K562 (cell line): ENCODE data around the gene ENDOU. TPM values are rescaled to one million over a fixed set of nuclear protein-coding genes. Genes with fewer than 3 reads are reported as not detected.

Experiments
- ATAC-seq: fragments of 200-7000 bp; cut with Tn5 transposase; 3 replicates; pipeline ENCODE4 v1.9.1; 2020; ENCODE audit warnings: moderate library complexity
- BruUV-seq: library from RNA; stranded (reverse); fragments of 400-500 nt; replicated peaks from 2 replicates; lab custom pipeline; 2021; lab: Mats Ljungman, UMichigan
- CTCF ChIA-PET: fragments of 300-600 bp; formaldehyde crosslinking; extraction: SDS; loops from one replicate; lab custom pipeline; 2021; ENCODE audit warnings: low intra/inter-chr PET ratio; lab: Yijun Ruan, JAX
- POLR2A ChIA-PET: fragments of 300-600, 350-650 bp; sonication (Branson Sonifier 250); formaldehyde crosslinking; extraction: SDS; loops from one replicate; lab custom pipeline; 2021; ENCODE audit warnings: antibody characterized with exemption, inconsistent platforms; lab: Yijun Ruan, JAX
- DNase-seq, 4 experiments: peaks; one replicate each; pipeline versions ENCODE4 v3.0.0 to v3.0.0-alpha.2; 2011 to 2018; ENCODE audit warnings: low spot score in 3 of 4, mixed read lengths in 3 of 4; ENCODE audit errors: extremely low read depth in 1 of 4
- FAIRE-seq: peaks from 2 replicates; lab custom pipeline; 2011; peaks lifted over from hg19 to GRCh38; lab: Jason Lieb, UNC
- H2AFZ ChIP-seq: 2 replicates; pipeline ENCODE4 v1.6.0; 2011; ENCODE audit warnings: low read depth, low read length, control low read depth, inconsistent platforms
- H3K27ac ChIP-seq: fragments of 200-600 bp; 3 replicates; pipeline ENCODE4 v1.8.0; 2011; ENCODE audit warnings: low read depth, mild to moderate bottlenecking, control low read depth, inconsistent platforms, low read length, moderate library complexity, mixed read lengths; ENCODE audit errors: extremely low read depth
- H3K27me3 ChIP-seq, 2 experiments: fragments of 300-600 bp in 1 of 2; 2 replicates in 1 of 2; 3 replicates in 1 of 2; pipeline versions ENCODE4 v1.6.0 to v1.8.0; 2011; ENCODE audit warnings: inconsistent platforms in 2 of 2, low read length in 2 of 2, mild to moderate bottlenecking in 1 of 2, mixed read lengths in 1 of 2, moderate library complexity in 1 of 2; ENCODE audit not compliant: control insufficient read depth in 2 of 2, insufficient read depth in 2 of 2
- H3K36me3 ChIP-seq: fragments of 300-600 bp; 3 replicates; pipeline ENCODE4 v1.8.0; 2011; ENCODE audit warnings: mild to moderate bottlenecking, low read length, inconsistent platforms; ENCODE audit not compliant: control insufficient read depth, insufficient read depth
- H3K4me1 ChIP-seq, 2 experiments: fragments of 200-600 bp in 1 of 2; replicated peaks in 1 of 2; 2 replicates in 1 of 2; 3 replicates in 1 of 2; pipeline versions ENCODE4 v1.5.1 to v1.8.0; 2011; ENCODE audit warnings: inconsistent platforms in 2 of 2, low read length in 2 of 2, mild to moderate bottlenecking in 1 of 2, mixed read lengths in 1 of 2, moderate library complexity in 1 of 2; ENCODE audit not compliant: control insufficient read depth in 2 of 2, insufficient read depth in 2 of 2
- H3K4me2 ChIP-seq: 2 replicates; pipeline ENCODE4 v1.6.1; 2011; ENCODE audit warnings: low read length, control low read depth, inconsistent platforms, mixed read lengths; ENCODE audit not compliant: insufficient read depth
- H3K4me3 ChIP-seq: fragments of 200-600 bp; sonication (generic), shearing (Covaris generic); 2 replicates; pipeline ENCODE4 v1.5.1; 2016; ENCODE audit warnings: control low read depth, inconsistent platforms
- H3K79me2 ChIP-seq: fragments of 200-600 bp; 3 replicates; pipeline ENCODE4 v1.8.0; 2011; ENCODE audit warnings: low read length, inconsistent platforms; ENCODE audit not compliant: control insufficient read depth, insufficient read depth
- H3K9ac ChIP-seq, 2 experiments: 2 replicates each; pipeline versions ENCODE4 v1.6.0 to v1.6.1; 2011; ENCODE audit warnings: low read depth in 2 of 2, low read length in 2 of 2, control low read depth in 1 of 2, inconsistent platforms in 1 of 2, mild to moderate bottlenecking in 1 of 2, mixed read lengths in 1 of 2; ENCODE audit not compliant: insufficient read depth in 1 of 2
- H3K9me1 ChIP-seq: one replicate; pipeline ENCODE4 v1.6.0; 2011; ENCODE audit warnings: inconsistent platforms, mild to moderate bottlenecking, low read length, moderate library complexity; ENCODE audit not compliant: control insufficient read depth, insufficient read depth
- H3K9me3 ChIP-seq: replicated peaks from 2 replicates; pipeline ENCODE4 v1.5.1; 2011; ENCODE audit warnings: low read depth, low read length, inconsistent platforms; ENCODE audit not compliant: control insufficient read depth, insufficient read depth
- H4K20me1 ChIP-seq: replicated peaks from 2 replicates; pipeline ENCODE4 v1.6.1; 2011; ENCODE audit warnings: low read length, inconsistent platforms, mixed read lengths; ENCODE audit not compliant: control insufficient read depth, insufficient read depth
- BACH1 ChIP-seq: fragments of 200-800 bp; sonication (Bioruptor generic); IDR thresholded peaks from 2 replicates; pipeline ENCODE4 v1.6.1; 2016; ENCODE audit warnings: missing genetic modification characterization, missing compliant biosample characterization
- CCNT2 ChIP-seq: IDR thresholded peaks from 2 replicates; pipeline ENCODE4 v1.6.1; 2011; ENCODE audit warnings: borderline replicate concordance, low read depth, mild to moderate bottlenecking, moderate library complexity, mixed read lengths, low read length; ENCODE audit not compliant: insufficient read length; ENCODE audit errors: extremely low read depth
- CEBPB ChIP-seq: fragments of 450-650 bp; IDR thresholded peaks from 2 replicates; pipeline ENCODE4 v1.6.1; 2016; ENCODE audit warnings: missing genetic modification characterization, missing compliant biosample characterization
- CEBPG ChIP-seq, 3 experiments: fragments of 200-800 bp in 1 of 3; sonication (Bioruptor generic) in 1 of 3; sonication (generic) in 1 of 3; formaldehyde crosslinking in 1 of 3; IDR thresholded peaks in 2 of 3; conservative IDR thresholded peaks in 1 of 3; 2 replicates each; pipeline versions ENCODE4 v1.6.1 to v1.8.0; 2016 to 2022; ENCODE audit warnings: missing compliant biosample characterization in 2 of 3, missing genetic modification characterization in 2 of 3, mild to moderate bottlenecking in 1 of 3, missing genetic modification reagents in 1 of 3
- IRF9 ChIP-seq: fragments of 450-650 bp; IDR thresholded peaks from 2 replicates; pipeline ENCODE4 v1.6.1; 2016; ENCODE audit warnings: missing biosample characterization, missing genetic modification characterization
- SFPQ ChIP-seq: fragments of 200-400 bp; formaldehyde crosslinking; IDR thresholded peaks from 2 replicates; pipeline ENCODE4 v1.6.1; 2017; ENCODE audit warnings: mild to moderate bottlenecking, low read depth, low read length, moderate library complexity
- SMAD1 ChIP-seq: fragments of 150-350 bp; IDR thresholded peaks from 2 replicates; pipeline ENCODE4 v1.6.1; 2014; ENCODE audit warnings: low read length, low read depth; ENCODE audit not compliant: partially characterized antibody
- SMAD4 ChIP-seq: fragments of 250-450 bp; sonication (Bioruptor Pico); conservative IDR thresholded peaks from 2 replicates; pipeline ENCODE4 v1.8.0; 2021; ENCODE audit warnings: inconsistent platforms, mild to moderate bottlenecking, moderate library complexity
- TOE1 ChIP-seq, 2 experiments: fragments of 450-650 bp in 1 of 2; sonication (generic) in 1 of 2; formaldehyde crosslinking in 1 of 2; IDR thresholded peaks; 2 replicates each; pipeline versions ENCODE4 v1.7.1 to v1.8.0; 2016 to 2022; ENCODE audit warnings: borderline replicate concordance in 2 of 2, mild to moderate bottlenecking in 2 of 2, antibody characterized with exemption in 1 of 2, inconsistent platforms in 1 of 2, low read depth in 1 of 2, missing genetic modification reagents in 1 of 2, moderate library complexity in 1 of 2
- TRIM24 ChIP-seq, 2 experiments: fragments of 450-650 bp; IDR thresholded peaks; 2 replicates each; pipeline ENCODE4 v1.6.1; 2016
- ZNF232 ChIP-seq: sonication (generic); formaldehyde crosslinking; IDR thresholded peaks from 2 replicates; pipeline ENCODE4 v1.8.0; 2022; ENCODE audit warnings: mild to moderate bottlenecking, missing genetic modification reagents
- WGBS: fragments of 100-300 bp; shearing (Covaris generic); methylation state at CpG from one replicate; pipeline ENCODE4 v1.1.6; 2016; ENCODE audit warnings: low coverage, mixed read lengths; ENCODE audit not compliant: insufficient coverage; ENCODE audit errors: missing lambda C conversion rate; 5-methylcytosine and 5-hydroxymethylcytosine counted together
- in situ Hi-C: fragments of 300-500 bp; cut with MboI; formaldehyde crosslinking; loops from 4 replicates; pipeline ENCODE4 v1.15.0; 2018; ENCODE audit warnings: inconsistent platforms, mixed read lengths
- intact Hi-C: fragments of 100-400 bp; cut with micrococcal nuclease; formaldehyde crosslinking; loops from 2 replicates; pipeline ENCODE4 v1.14.2; 2022
- polyA plus RNA-seq, 8 experiments: library from polyadenylated mRNA; depleted of rRNA in 4 of 8; stranded (reverse) in 5 of 8; unstranded in 3 of 8; fragments of >200 nt; fragmentation: Nextera tagmentation in 2 of 8; fragmentation: Illumina TruSeq in 1 of 8; extraction: Ambion mirVana in 2 of 8; extraction: Trizol in 1 of 8; gene quantifications; 2 replicates each; pipeline versions ENCODE4 v1.2.1 to v1.2.3, GENCODE V29; 2011 to 2014; ENCODE audit warnings: inconsistent platforms in 1 of 8, missing spikeins in 1 of 8
- total RNA-seq, 7 experiments: library from RNA; depleted of rRNA in 6 of 7; stranded (reverse); fragments of >200 nt in 6 of 7; fragmentation: Illumina TruSeq in 2 of 7; extraction: Trizol in 2 of 7; gene quantifications; 2 replicates each; pipeline versions ENCODE4 v1.2.1 to v1.2.3, GENCODE V29; 2011 to 2021; ENCODE audit warnings: low replicate concordance in 1 of 7

ENDOU gene
- total and polyA plus RNA-seq, 9 of the 15 experiments (the other 6 are each of a cell fraction or from before 2014, with no cell fraction given): 0.03 TPM; not detected in 8

DNA sequence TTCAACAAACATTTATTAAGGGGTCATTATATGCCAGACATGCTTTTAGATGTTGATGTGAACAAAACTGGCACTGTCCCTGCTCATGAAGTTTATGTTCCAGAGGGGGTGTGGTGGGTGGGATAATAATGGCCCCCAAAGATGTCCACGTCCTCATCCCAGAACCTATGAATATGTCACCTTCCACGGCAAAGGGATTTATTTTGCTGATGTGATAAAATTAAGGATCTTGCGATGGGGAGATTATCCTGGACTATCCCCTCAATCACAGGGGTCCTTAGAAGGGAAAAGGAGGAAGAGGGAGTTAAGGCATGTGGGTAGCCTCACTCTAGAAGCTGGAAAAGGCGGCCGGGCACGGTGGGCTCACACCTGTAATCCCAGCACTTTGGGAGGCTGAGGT, 46.0 kb upstream of the ENDOU start (continued):
- TF ChIP-seq CCNT2: no peak

DNA sequence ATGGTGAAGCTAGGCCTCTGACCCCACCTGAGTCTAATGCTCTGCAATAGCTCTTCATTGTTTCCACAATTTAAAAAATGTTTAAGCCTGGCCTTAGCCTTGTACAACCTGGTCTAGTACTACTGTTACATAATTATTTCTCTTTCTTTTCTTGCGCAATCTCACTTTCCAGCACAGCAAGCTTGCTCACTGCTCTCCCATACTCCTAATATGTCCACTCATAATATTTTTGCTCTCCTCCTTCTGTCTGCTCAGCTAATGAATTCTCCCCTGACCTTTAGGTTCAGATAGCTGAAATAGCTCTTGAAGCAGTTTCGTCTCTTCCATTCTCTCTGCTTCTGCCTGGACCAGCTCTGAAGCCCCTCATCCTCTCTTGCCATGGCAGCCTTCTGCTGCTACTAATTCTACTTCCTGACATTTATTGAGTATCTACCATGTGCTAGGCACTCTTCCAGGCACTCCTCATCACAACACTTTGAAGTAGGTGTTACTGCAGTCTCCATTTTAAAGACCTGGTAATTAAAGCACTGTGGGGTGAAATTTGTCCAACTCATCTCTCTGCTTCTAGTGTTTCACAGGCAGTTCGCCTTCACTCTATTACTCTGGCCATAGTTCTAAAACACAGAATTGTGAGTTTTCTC, 44.9 kb upstream of the ENDOU start:
- in situ Hi-C loops (loop anchor here (10.0 kb wide), 1 partner anchor 55 kb away; no protein-coding TSS in a partner anchor), intact Hi-C loops (no loop called here)
- TF ChIP-seq IRF9 (tag): peak; percentile 92
- TF ChIP-seq CEBPG (CRISPR knock-in tag; IDR thresholded peaks at IDR 0.05): peak; percentile 92
- TF ChIP-seq CEBPG (tag; conservative IDR thresholded peaks at IDR 0.05 in 1 of 2, IDR thresholded peaks at IDR 0.05 in 1 of 2): peak; percentile 95 to 100
- TF ChIP-seq BACH1 (tag): peak; percentile 45; the same call in 1 of the 2 replicates
- TF ChIP-seq SMAD4: 0 out of 2 replicates have a peak, but pooled peaks have one; percentile 12
- TF ChIP-seq ZNF232 (CRISPR knock-in tag): no peak
- peak; percentile 31 to 38; a peak in 2 of 4 replicates for TF ChIP-seq TRIM24 (IDR thresholded peaks at IDR 0.05)
- TF ChIP-seq SFPQ: no peak
- peak; percentile 100 for TF ChIP-seq CEBPB (tag)
- no peak for TF ChIP-seq TOE1 (IDR thresholded peaks at IDR 0.05; ENCODE audit: borderline replicate concordance)
- no peak for TF ChIP-seq TOE1 (CRISPR knock-in tag; IDR thresholded peaks at IDR 0.05; ENCODE audit: borderline replicate concordance, low read depth)
- TF ChIP-seq SMAD1: no peak
- Histone ChIP-seq H3K27ac (no peak overlapping the region), H3K36me3 (no peaks in the 10 kb centered on the region), H3K9me3 (no peaks in the 10 kb centered on the region), H2AFZ (peak overlapping the region; percentile 47), H3K4me1 (peaks cover 29 to 43% of the 10 kb centered on the region in 2 experiments), H3K4me3 (no peak overlapping the region), H3K9ac (no peak overlapping the region; a peak in 1 of 4 replicates), H3K9me1 (no peaks in the 10 kb centered on the region), H4K20me1 (no peaks in the 10 kb centered on the region), H3K4me2 (no peak overlapping the region), H3K79me2 (peaks cover 22% of the 10 kb centered on the region), H3K27me3 (no peaks in the 10 kb centered on the region)
- FAIRE-seq (no peak), ATAC-seq (no peak), DNase-seq (no peak)
- 70% methylated on average over 3 of the region's 3 CpGs for WGBS
- ChIA-PET CTCF (interaction anchor here (1.1 kb wide), 1 partner anchor 67 kb away, joined by 4 read pairs; no protein-coding TSS in a partner anchor), POLR2A (interaction anchor here (0.6 to 1.9 kb wide), 6 partner anchors 9 to 39 kb away, joined by 3 to 5 read pairs (median 4); no protein-coding TSS in a partner anchor)
- no TSS peak for BruUV-seq
